ENCODE data around the gene NOB1. TPM values are rescaled to one million over a fixed set of nuclear protein-coding genes. Genes with fewer than 3 reads are reported as not detected.

NOB1 gene
- total and polyA plus RNA-seq, 2 donors from 2014 or later, result 34.9 to 50.4 TPM

- Histone ChIP-seq H3K9me3 (ENCODE audit: control insufficient read depth in 2 of 3, insufficient read depth in 1 of 3, low read length in 3 of 3) (no peaks in the 10 kb centered on the region), H3K9ac (ENCODE audit: low read length in 3 of 3) (no peak overlapping the region), H3K36me3 (ENCODE audit: control insufficient read depth in 2 of 3, insufficient read depth in 3 of 3, low read length in 3 of 3) (peaks cover 0 to 5% (median 0%) of the 10 kb centered on the region in 3 donors), H3K4me1 (ENCODE audit: control insufficient read depth in 2 of 3, insufficient read depth in 2 of 3, low read depth in 1 of 3, low read length in 3 of 3) (peaks cover 0 to 8% (median 3%) of the 10 kb centered on the region in 3 donors), H3K27ac (ENCODE audit: low read depth in 2 of 2, low read length in 2 of 2) (no peak overlapping the region), H3K27me3 (ENCODE audit: control insufficient read depth, insufficient read depth, low read length) (no peaks in the 10 kb centered on the region), H3K4me3 (ENCODE audit: low read length in 3 of 3) (no peak overlapping the region)
- DNase-seq (no peak), FAIRE-seq (no peak)
- intact Hi-C loops (cut with DNase I), result no loop called here
- TF ChIP-seq, protein P1, sequence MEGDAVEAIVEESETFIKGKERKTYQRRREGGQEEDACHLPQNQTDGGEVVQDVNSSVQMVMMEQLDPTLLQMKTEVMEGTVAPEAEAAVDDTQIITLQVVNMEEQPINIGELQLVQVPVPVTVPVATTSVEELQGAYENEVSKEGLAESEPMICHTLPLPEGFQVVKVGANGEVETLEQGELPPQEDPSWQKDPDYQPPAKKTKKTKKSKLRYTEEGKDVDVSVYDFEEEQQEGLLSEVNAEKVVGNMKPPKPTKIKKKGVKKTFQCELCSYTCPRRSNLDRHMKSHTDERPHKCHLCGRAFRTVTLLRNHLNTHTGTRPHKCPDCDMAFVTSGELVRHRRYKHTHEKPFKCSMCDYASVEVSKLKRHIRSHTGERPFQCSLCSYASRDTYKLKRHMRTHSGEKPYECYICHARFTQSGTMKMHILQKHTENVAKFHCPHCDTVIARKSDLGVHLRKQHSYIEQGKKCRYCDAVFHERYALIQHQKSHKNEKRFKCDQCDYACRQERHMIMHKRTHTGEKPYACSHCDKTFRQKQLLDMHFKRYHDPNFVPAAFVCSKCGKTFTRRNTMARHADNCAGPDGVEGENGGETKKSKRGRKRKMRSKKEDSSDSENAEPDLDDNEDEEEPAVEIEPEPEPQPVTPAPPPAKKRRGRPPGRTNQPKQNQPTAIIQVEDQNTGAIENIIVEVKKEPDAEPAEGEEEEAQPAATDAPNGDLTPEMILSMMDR (IDR thresholded peaks at IDR 0.05; ENCODE audit: borderline replicate concordance, extremely low read depth, insufficient read depth), result no peak
Measured at GRCh38 chr16:69720822-69721430, 33.8 kb downstream of the NOB1 start.

- H3K4me3 ChIP-seq (ENCODE audit: low read length in 3 of 3), result no peak overlapping the region
- no peaks in the 10 kb centered on the region for H3K4me1 ChIP-seq (ENCODE audit: control insufficient read depth in 2 of 3, insufficient read depth in 2 of 3, low read depth in 1 of 3, low read length in 3 of 3)
- peaks cover 0 to 11% (median 0%) of the 10 kb centered on the region in 3 donors for H3K36me3 ChIP-seq (ENCODE audit: control insufficient read depth in 2 of 3, insufficient read depth in 3 of 3, low read length in 3 of 3)
- intact Hi-C loops (cut with DNase I), result no loop called here
- no peaks in the 10 kb centered on the region for H3K9me3 ChIP-seq (ENCODE audit: control insufficient read depth in 2 of 3, insufficient read depth in 1 of 3, low read length in 3 of 3)
- no peak overlapping the region for H3K9ac ChIP-seq (ENCODE audit: low read length in 3 of 3)
- no peak overlapping the region for H3K27ac ChIP-seq (ENCODE audit: low read depth in 2 of 2, low read length in 2 of 2)
- FAIRE-seq (no peak), DNase-seq (no peak)
- TF ChIP-seq, protein P1 (IDR thresholded peaks at IDR 0.05; ENCODE audit: borderline replicate concordance, extremely low read depth, insufficient read depth), result no peak
- H3K27me3 ChIP-seq (ENCODE audit: control insufficient read depth, insufficient read depth, low read length), result no peaks in the 10 kb centered on the region
Measured at GRCh38 chr16:69718111-69718764, 36.5 kb downstream of the NOB1 start.

GRCh38 chr16:69717066-69717465 lies 37.7 kb downstream of the NOB1 start:
- TF ChIP-seq, protein P1 (IDR thresholded peaks at IDR 0.05; ENCODE audit: borderline replicate concordance, extremely low read depth, insufficient read depth), result no peak
- no peaks in the 10 kb centered on the region for H3K9me3 ChIP-seq (ENCODE audit: control insufficient read depth in 2 of 3, insufficient read depth in 1 of 3, low read length in 3 of 3)
- peaks cover 0 to 19% (median 0%) of the 10 kb centered on the region in 3 donors for H3K36me3 ChIP-seq (ENCODE audit: control insufficient read depth in 2 of 3, insufficient read depth in 3 of 3, low read length in 3 of 3)
- intact Hi-C loops (cut with DNase I), result no loop called here
- no peak overlapping the region for H3K4me3 ChIP-seq (ENCODE audit: low read length in 3 of 3)
- no peak overlapping the region for H3K27ac ChIP-seq (ENCODE audit: low read depth in 2 of 2, low read length in 2 of 2)
- DNase-seq (no peak), FAIRE-seq (no peak)
- H3K4me1 ChIP-seq (ENCODE audit: control insufficient read depth in 2 of 3, insufficient read depth in 2 of 3, low read depth in 1 of 3, low read length in 3 of 3), result no peaks in the 10 kb centered on the region
- no peaks in the 10 kb centered on the region for H3K27me3 ChIP-seq (ENCODE audit: control insufficient read depth, insufficient read depth, low read length)
- H3K9ac ChIP-seq (ENCODE audit: low read length in 3 of 3), result no peak overlapping the region

All from kidney (tissue), 14 donors.